SJSA1 (cell line): ENCODE measurements around the gene VPS26B. TPM values are rescaled to one million over a fixed set of nuclear protein-coding genes. Genes with fewer than 3 reads are reported as not detected.

Experiments used
- DNase-seq, 2 experiments: peaks; one replicate each; pipeline ENCODE4 v3.0.0-alpha.2; 2015 to 2020; ENCODE audit warnings: low spot score in 2 of 2, low read depth in 1 of 2
- H3K27ac ChIP-seq: fragments of 250-450 bp; sonication (Bioruptor Pico); 2 replicates; pipeline ENCODE4 v1.5.1; 2020; ENCODE audit warnings: mild to moderate bottlenecking, moderate library complexity
- H3K27me3 ChIP-seq: fragments of 250-450 bp; sonication (Bioruptor Pico); replicated peaks from 2 replicates; pipeline ENCODE4 v1.5.1; 2020; ENCODE audit warnings: mild to moderate bottlenecking, moderate library complexity
- H3K36me3 ChIP-seq: fragments of 250-450 bp; sonication (Bioruptor Pico); 2 replicates; pipeline ENCODE4 v1.5.1; 2020; ENCODE audit warnings: mild to moderate bottlenecking
- H3K4me1 ChIP-seq: fragments of 250-450 bp; sonication (Bioruptor Pico); replicated peaks from 2 replicates; pipeline ENCODE4 v1.6.1; 2021; ENCODE audit warnings: mild to moderate bottlenecking
- H3K4me3 ChIP-seq: fragments of 250-450 bp; sonication (Bioruptor Pico); 2 replicates; pipeline ENCODE4 v1.5.1; 2020; ENCODE audit warnings: mild to moderate bottlenecking
- H3K9me3 ChIP-seq: fragments of 250-450 bp; sonication (Bioruptor Pico); replicated peaks from 2 replicates; pipeline ENCODE4 v1.5.1; 2020; ENCODE audit warnings: mild to moderate bottlenecking
- total RNA-seq: library from RNA; depleted of rRNA; stranded (reverse); fragments of >200 nt; shearing (Covaris generic); gene quantifications from 2 replicates; pipeline ENCODE4 v1.2.3, GENCODE V29; 2014

Gene VPS26B
- total RNA-seq, 1 experiment from 2014 or later: 17.8 TPM

GRCh38 chr11:134257101-134257500 lies 32.6 kb downstream of the VPS26B start:
- DNase-seq: no peak
- Histone ChIP-seq H3K4me1 (no peaks in the 10 kb centered on the region; the same call in 1 of the 2 replicates), H3K36me3 (no peaks in the 10 kb centered on the region), H3K4me3 (no peak overlapping the region), H3K9me3 (no peaks in the 10 kb centered on the region), H3K27me3 (no peaks in the 10 kb centered on the region), H3K27ac (no peak overlapping the region)

DNA sequence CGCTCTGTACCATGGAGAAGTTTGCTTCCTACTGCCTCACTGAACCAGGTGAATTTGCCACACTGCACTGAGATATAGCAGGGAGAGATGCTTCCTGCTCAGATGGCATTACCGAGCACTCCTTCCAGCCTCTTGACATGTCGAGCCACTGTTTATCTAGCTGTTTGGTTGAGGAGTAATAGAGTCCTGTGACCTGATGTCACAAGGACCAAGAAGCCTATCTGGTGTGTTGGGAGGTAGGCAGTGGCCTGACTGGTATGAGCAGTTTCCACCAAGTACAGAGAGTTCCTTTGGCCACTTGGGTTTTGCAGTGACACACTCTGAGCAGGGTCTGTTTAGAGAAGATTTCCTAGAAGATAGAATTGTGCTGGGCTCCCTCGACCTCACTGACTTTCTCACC lies 34.1 kb downstream of the VPS26B start:
- no peak overlapping the region for H3K27ac ChIP-seq
- H3K9me3 ChIP-seq: no peaks in the 10 kb centered on the region
- no peaks in the 10 kb centered on the region; the same call in 1 of the 2 replicates for H3K4me1 ChIP-seq
- H3K27me3 ChIP-seq: no peaks in the 10 kb centered on the region
- no peak overlapping the region for H3K4me3 ChIP-seq
- no peak for DNase-seq
- no peaks in the 10 kb centered on the region for H3K36me3 ChIP-seq

DNA sequence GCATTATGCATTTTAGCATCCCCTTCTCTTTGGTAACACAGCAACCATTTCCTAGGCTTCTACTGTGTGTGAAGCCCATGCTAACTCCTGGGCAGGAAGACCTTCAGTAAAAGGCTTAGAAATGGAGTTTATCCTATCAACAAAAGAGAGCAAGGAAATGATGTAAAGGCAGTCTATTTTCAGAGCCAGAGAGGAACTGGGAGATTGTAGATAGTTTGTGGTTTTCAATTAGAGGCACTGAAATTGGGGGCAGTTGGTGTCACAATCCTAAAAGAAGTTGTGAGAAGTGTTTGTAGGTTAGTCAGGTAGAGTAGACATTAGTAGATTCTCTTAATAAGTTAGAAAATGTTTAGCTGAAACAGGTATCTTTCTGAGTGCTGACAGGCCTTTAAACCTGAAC lies 36.0 kb downstream of the VPS26B start:
- H3K27ac ChIP-seq: no peak overlapping the region
- H3K4me1 ChIP-seq: no peaks in the 10 kb centered on the region
- H3K9me3 ChIP-seq: no peaks in the 10 kb centered on the region
- no peak for DNase-seq
- H3K27me3 ChIP-seq: no peaks in the 10 kb centered on the region
- no peaks in the 10 kb centered on the region for H3K36me3 ChIP-seq
- H3K4me3 ChIP-seq: no peak overlapping the region

- peaks cover 3% of the 10 kb centered on the region for H3K4me1 ChIP-seq
- H3K27me3 ChIP-seq: no peaks in the 10 kb centered on the region
- H3K27ac ChIP-seq: no peak overlapping the region
- H3K9me3 ChIP-seq: no peaks in the 10 kb centered on the region
- DNase-seq: no peak
- no peaks in the 10 kb centered on the region for H3K36me3 ChIP-seq
- no peak overlapping the region for H3K4me3 ChIP-seq
Observed at GRCh38 chr11:134260983-134261382, 36.5 kb downstream of the VPS26B start.

DNA sequence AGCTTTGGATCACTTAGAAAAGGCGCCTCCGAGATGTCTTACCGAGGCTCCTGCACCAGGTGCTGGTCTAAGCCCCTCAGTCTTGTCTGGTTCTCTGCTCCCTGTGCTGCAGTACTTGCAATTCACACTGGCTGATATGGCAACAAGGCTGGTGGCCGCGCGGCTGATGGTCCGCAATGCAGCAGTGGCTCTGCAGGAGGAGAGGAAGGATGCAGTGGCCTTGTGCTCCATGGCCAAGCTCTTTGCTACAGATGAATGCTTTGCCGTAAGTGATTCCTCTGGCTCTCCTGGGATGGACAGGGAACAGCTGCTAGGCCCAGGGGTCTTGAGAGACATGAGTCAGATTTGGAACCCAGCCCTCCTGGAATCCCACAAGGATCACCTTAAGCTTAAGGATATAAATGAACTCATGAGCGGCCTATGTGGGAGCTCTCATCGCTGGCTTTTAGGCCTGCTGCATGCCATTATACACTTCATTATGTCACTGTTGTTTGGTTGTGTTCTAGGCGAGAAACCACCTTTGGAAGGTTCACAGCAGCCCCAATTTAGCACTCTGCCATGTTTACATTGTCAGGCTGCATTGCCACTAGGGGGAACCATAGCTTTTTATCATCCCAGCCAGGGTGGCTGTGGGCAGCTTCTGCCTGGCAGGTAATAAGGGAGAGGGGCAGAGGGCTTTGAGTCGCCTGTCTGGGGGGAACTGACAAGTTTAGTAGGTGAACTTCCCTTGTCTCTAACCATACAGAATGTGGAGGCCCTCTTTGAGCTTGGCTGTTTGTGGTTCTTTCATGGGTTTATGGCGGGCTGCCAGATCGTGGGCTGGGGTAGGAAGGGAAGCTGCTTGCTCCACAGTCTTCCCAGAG lies 37.4 kb downstream of the VPS26B start:
- H3K4me3 ChIP-seq: no peak overlapping the region
- DNase-seq: no peak
- no peaks in the 10 kb centered on the region for H3K27me3 ChIP-seq
- peaks cover 11% of the 10 kb centered on the region for H3K4me1 ChIP-seq
- H3K9me3 ChIP-seq: no peaks in the 10 kb centered on the region
- H3K27ac ChIP-seq: no peak overlapping the region
- H3K36me3 ChIP-seq: no peaks in the 10 kb centered on the region

DNA sequence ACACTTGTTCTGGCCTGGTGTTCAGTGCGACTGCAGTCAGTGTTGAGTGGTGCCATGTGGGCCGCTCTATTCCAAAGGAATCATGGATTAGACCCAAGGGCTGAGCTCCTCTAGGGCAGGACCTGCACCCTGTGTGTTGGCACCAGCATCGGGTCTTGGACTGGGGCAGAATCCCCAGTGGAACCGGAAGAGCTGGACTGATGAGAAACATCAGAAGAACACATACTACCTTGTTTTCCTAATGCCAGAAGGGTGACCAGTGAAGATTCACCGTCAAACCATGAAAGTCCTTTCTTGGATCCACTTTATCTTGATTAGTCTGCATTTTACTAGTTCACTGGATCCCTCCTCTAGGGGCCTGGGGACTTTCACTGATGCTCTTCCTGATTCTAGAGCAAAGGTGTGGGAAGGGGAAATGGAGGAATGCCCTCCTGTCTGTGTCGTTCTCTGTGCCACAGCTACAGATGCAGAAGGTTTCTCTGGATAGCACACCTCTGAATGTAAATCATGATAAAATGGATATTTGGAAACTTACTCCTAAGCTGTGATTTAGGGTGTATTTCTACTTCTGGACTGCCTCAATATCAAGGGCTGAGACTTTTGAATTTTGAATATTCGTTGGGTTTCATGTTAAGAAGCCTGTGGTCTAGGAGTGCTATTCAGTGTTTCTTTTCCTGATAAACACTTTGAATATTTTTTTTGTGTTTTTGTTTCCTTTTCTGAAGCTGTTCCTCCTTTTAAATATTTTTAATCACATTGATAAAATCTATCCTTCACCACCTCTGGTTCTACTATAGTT lies 40.7 kb downstream of the VPS26B start:
- H3K27me3 ChIP-seq: no peaks in the 10 kb centered on the region
- no peak overlapping the region for H3K27ac ChIP-seq
- no peaks in the 10 kb centered on the region for H3K36me3 ChIP-seq
- no peak for DNase-seq
- no peaks in the 10 kb centered on the region for H3K9me3 ChIP-seq
- no peak overlapping the region for H3K4me3 ChIP-seq
- peaks cover 18% of the 10 kb centered on the region for H3K4me1 ChIP-seq

DNA sequence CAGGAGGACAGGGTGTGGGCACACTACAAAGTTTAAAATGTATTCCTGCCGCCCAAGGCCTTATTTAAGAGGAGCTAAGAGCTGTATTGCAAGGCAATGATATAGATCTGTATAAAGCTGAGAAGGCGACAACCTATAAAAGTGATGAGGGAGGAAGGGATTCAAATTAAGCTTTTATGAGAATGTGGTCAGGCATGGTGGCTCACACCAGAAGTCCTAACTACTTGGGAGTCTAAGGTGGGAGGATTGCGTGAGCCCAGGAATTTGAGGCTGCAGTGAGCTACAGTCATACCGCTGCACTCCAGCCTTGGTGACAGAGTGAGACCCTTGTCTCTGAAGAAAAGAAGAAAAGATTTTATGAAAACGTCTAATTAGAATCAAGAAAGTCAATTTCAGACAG lies 42.0 kb downstream of the VPS26B start:
- Histone ChIP-seq H3K9me3 (no peaks in the 10 kb centered on the region), H3K4me1 (peaks cover 18% of the 10 kb centered on the region), H3K4me3 (no peak overlapping the region), H3K36me3 (no peaks in the 10 kb centered on the region), H3K27ac (peak overlapping the region; percentile 72), H3K27me3 (no peaks in the 10 kb centered on the region)
- no peak for DNase-seq

DNA sequence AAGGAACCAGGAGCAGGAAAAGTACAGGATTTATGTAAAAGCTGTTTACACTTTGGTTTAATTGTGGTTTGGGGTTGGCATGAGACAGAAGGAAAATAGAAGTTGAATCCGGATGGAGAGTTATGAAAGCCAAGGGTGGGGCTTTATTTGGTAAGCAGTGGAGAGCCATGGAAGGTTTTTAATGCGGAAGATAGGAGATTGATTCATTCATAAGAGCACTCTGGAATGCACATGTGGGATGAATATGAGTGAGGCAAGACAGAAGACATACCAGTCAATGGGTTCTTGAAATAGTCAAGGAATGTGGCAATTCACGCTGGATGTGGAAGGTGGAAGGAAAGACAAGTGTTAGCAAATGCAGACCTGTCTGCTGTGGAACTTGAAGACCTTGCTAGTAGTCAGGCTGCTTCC lies 42.4 kb downstream of the VPS26B start:
- Histone ChIP-seq H3K27me3 (no peaks in the 10 kb centered on the region), H3K27ac (peak overlapping the region; percentile 72), H3K36me3 (no peaks in the 10 kb centered on the region), H3K9me3 (no peaks in the 10 kb centered on the region), H3K4me1 (peaks cover 18% of the 10 kb centered on the region), H3K4me3 (no peak overlapping the region)
- peak in 1 of 2 experiments; percentile 61 for DNase-seq

DNA sequence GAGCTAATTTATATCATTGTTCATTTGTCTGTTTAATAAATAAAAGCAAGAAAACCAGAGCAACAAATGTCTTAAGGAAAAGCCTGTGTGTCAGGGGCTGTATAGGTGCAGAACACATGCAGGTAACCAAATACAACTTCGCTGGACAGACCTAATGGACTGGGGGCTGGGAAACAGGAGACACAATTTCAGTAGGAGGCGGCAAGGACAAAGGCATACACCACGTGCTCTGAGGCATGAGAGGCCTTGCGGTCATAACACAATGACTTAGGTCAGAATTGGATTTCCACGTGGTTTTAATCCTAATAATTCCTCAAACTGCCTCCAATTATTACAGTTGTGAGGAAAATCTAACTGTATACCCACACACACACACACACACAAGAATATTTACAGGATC lies 43.0 kb downstream of the VPS26B start:
- Histone ChIP-seq H3K4me3 (no peak overlapping the region), H3K9me3 (no peaks in the 10 kb centered on the region), H3K27ac (peak overlapping the region; percentile 72)

DNA sequence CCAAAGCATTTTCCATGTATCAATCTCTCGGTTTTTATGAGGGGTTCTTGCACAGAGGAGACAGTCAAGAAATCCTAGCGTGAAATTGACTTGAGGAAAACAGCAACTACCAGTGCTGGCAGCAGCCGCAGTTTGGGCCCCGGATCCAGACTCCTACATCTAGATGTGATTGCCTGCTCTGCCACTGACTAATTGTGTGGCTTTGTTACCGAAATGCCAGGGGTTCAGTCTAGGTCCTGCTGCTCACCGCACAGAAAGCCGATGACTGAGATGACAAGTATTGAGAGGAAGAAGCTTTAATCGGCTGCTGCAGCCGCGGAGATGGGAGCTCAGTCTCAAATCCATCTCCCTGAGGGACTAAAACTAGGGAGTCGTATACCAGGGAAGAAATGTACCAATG lies 43.5 kb downstream of the VPS26B start:
- Histone ChIP-seq H3K9me3 (no peaks in the 10 kb centered on the region), H3K36me3 (no peaks in the 10 kb centered on the region), H3K4me1 (peaks cover 18% of the 10 kb centered on the region), H3K4me3 (no peak overlapping the region), H3K27ac (no peak overlapping the region), H3K27me3 (no peaks in the 10 kb centered on the region)
- no peak for DNase-seq

More for the DNA sequence above, 43.0 kb downstream of the VPS26B start:
- DNase-seq: no peak
- Histone ChIP-seq H3K27me3 (no peaks in the 10 kb centered on the region), H3K4me1 (peaks cover 18% of the 10 kb centered on the region), H3K36me3 (no peaks in the 10 kb centered on the region)

DNA sequence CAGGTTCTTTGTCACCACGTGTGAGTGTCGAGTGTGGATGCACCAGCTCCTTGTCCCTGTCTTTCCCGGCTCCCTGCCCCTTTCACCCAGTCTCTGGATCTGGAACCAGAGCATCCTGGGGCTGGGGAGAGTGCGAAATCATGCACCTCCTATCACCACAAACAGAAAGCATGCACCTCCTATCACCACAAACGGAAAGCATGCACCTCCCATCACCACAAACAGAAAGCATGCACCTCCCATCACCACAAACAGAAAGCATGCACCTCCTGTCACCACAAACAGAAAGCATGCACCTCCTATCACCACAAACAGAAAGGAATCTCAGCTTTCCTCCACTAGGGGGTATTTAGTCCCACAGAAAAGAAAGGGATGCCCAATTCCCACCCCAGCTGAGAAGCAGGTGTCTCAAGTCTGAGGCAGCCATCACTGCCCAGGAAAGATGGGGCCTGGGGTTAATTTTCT lies 45.8 kb downstream of the VPS26B start:
- Histone ChIP-seq H3K4me1 (peaks cover 18% of the 10 kb centered on the region), H3K4me3 (no peak overlapping the region), H3K36me3 (no peaks in the 10 kb centered on the region), H3K9me3 (no peaks in the 10 kb centered on the region), H3K27ac (no peak overlapping the region), H3K27me3 (0 out of 2 replicates have a peak, but pooled peaks cover 2% of the 10 kb centered on the region)
- DNase-seq: no peak

DNA sequence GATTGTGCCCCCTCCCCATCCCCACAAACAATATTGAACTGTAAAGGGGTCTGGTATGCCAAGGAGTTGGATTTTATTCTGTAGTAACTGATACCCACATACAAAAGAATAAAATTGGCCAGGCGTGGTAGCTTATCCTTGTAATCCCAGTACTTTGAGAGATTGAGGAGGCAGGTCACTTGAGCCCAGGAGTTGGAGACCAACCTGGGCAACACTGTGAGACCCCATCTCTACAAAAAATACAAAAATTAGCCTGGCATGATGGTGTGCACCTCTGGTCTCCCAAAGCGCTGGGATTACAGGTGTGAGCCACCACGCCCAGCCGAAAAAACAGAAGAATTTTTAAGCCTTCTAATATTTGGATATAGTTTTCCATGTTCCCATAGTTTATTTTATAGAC lies 47.5 kb downstream of the VPS26B start:
- Histone ChIP-seq H3K27ac (no peak overlapping the region), H3K4me3 (no peak overlapping the region), H3K27me3 (peaks cover 19% of the 10 kb centered on the region), H3K9me3 (no peaks in the 10 kb centered on the region), H3K36me3 (no peaks in the 10 kb centered on the region), H3K4me1 (peaks cover 6% of the 10 kb centered on the region)
- no peak for DNase-seq

- Histone ChIP-seq H3K9me3 (no peaks in the 10 kb centered on the region), H3K36me3 (no peaks in the 10 kb centered on the region), H3K27ac (no peak overlapping the region), H3K27me3 (peaks cover 21% of the 10 kb centered on the region), H3K4me3 (no peak overlapping the region), H3K4me1 (no peaks in the 10 kb centered on the region)
- DNase-seq: no peak
Observed at GRCh38 chr11:134272381-134273316, 48.2 kb downstream of the VPS26B start.
